ENCODE results near the gene GREB1. TPM values are rescaled to one million over a fixed set of nuclear protein-coding genes. Genes with fewer than 3 reads are reported as not detected.

Gene GREB1
- polyA plus RNA-seq, 1 of the 3 experiments (the other 2 are of a cell fraction) = 2.9 TPM

DNA sequence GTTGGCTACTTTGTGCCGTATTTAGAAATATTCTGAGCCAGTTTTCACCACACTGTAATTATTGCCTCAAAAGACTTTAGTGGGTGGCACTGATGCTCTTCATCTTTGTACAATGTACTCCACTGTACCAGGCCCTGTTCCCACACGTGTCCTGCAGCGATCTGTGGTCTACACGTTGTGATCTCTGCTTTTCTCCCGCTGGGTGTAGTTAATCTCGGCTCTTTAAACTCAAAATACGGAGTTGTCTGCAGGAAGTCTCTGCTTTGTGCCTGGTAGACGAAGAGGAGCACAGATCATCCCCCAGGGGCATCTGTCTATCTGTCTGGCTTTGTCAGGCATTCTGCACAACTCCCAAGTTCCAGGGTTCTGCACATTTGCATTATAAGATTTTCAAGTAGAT lies 12.1 kb upstream of the GREB1 start:
- Histone ChIP-seq H2AFZ (ENCODE audit: low read depth) (no peak overlapping the region), H3F3A (replicated peaks; ENCODE audit: insufficient read depth) (no peaks in the 10 kb centered on the region), H3K9me2 (no peaks in the 10 kb centered on the region), H3K27ac (ENCODE audit: low read depth in 2 of 2, low read length in 1 of 2) (peak overlapping the region in 1 of 2 experiments; percentile 59; a peak in 2 of 4 replicates), H3K4me1 (ENCODE audit: control insufficient read depth in 1 of 2, insufficient read depth in 2 of 2, low read depth in 1 of 2, low read length in 1 of 2) (peaks cover 0 to 12% of the 10 kb centered on the region in 2 experiments; a peak in 2 of 4 replicates), H3K27me3 (ENCODE audit: insufficient read depth) (no peaks in the 10 kb centered on the region), H3K4me2 (no peak overlapping the region), H4K20me1 (ENCODE audit: insufficient read depth) (no peaks in the 10 kb centered on the region), H3K4me3 (ENCODE audit: low read depth in 2 of 2, low read length in 1 of 2) (no peak overlapping the region), H3K9ac (no peak overlapping the region), H3K9me3 (no peaks in the 10 kb centered on the region), H3K36me3 (replicated peaks in 1 of 2; ENCODE audit: control insufficient read depth in 1 of 2, insufficient read depth in 2 of 2, low read length in 1 of 2) (no peaks in the 10 kb centered on the region), H3K79me2 (ENCODE audit: insufficient read depth) (no peaks in the 10 kb centered on the region)
- WGBS (ENCODE audit: low lambda C conversion rate) = 60% methylated on average over 8 of the region's 8 CpGs
- TF ChIP-seq GATA2 (CRISPR knock-in tag; IDR thresholded peaks at IDR 0.05) (no peak), USF2 (IDR thresholded peaks at IDR 0.05; ENCODE audit: borderline replicate concordance, low read depth, low read length) (no peak), ELF1 (IDR thresholded peaks at IDR 0.05) (no peak), POLR2AphosphoS5 (IDR thresholded peaks at IDR 0.05; ENCODE audit: low read depth, low read length) (no peak), FOXM1 (IDR thresholded peaks at IDR 0.05; ENCODE audit: low read depth) (no peak), RAD21 (IDR thresholded peaks at IDR 0.05; ENCODE audit: low read length) (no peak), TEAD4 (IDR thresholded peaks at IDR 0.05; ENCODE audit: borderline replicate concordance, insufficient read depth) (no peak), TCF12 (IDR thresholded peaks at IDR 0.05) (no peak), EZH2phosphoT487 (IDR thresholded peaks at IDR 0.05; ENCODE audit: borderline replicate concordance, low read depth) (no peak), REST (IDR thresholded peaks at IDR 0.05; ENCODE audit: low read depth, low read length) (no peak), TAF1 (IDR thresholded peaks at IDR 0.05; ENCODE audit: borderline replicate concordance, low read depth, low read length) (no peak), MEF2A (IDR thresholded peaks at IDR 0.05; ENCODE audit: borderline replicate concordance, low read depth) (no peak), NFIC (IDR thresholded peaks at IDR 0.05; ENCODE audit: borderline replicate concordance) (no peak), CHD2 (IDR thresholded peaks at IDR 0.05; ENCODE audit: low read length, partially characterized antibody) (no peak)
- TF ChIP-seq, protein P1, sequence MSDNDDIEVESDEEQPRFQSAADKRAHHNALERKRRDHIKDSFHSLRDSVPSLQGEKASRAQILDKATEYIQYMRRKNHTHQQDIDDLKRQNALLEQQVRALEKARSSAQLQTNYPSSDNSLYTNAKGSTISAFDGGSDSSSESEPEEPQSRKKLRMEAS (IDR thresholded peaks at IDR 0.05; ENCODE audit: low read depth) = no peak
- TF ChIP-seq, protein P2, sequence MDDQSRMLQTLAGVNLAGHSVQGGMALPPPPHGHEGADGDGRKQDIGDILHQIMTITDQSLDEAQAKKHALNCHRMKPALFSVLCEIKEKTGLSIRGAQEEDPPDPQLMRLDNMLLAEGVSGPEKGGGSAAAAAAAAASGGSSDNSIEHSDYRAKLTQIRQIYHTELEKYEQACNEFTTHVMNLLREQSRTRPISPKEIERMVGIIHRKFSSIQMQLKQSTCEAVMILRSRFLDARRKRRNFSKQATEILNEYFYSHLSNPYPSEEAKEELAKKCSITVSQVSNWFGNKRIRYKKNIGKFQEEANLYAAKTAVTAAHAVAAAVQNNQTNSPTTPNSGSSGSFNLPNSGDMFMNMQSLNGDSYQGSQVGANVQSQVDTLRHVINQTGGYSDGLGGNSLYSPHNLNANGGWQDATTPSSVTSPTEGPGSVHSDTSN (IDR thresholded peaks at IDR 0.05) = no peak
- CTCF ChIA-PET = interaction anchor here (1.0 to 2.5 kb wide), 7 partner anchors 12 to 75 kb away, joined by 3 to 8 read pairs (median 5); partner anchors contain the start of gene GREB1
- POLR2A ChIA-PET = no interaction called here
- no peak for DNase-seq
